Endometrium (tissue), 2 donors: Measurements from ENCODE around the gene DRC3.

Source experiments
- FAIRE-seq: peaks from 2 replicates; lab custom pipeline; 2012; peaks lifted over from hg19 to GRCh38; lab: Jason Lieb, UNC
- donor health status: control.
- donor health status: control.

Gene DRC3

DNA sequence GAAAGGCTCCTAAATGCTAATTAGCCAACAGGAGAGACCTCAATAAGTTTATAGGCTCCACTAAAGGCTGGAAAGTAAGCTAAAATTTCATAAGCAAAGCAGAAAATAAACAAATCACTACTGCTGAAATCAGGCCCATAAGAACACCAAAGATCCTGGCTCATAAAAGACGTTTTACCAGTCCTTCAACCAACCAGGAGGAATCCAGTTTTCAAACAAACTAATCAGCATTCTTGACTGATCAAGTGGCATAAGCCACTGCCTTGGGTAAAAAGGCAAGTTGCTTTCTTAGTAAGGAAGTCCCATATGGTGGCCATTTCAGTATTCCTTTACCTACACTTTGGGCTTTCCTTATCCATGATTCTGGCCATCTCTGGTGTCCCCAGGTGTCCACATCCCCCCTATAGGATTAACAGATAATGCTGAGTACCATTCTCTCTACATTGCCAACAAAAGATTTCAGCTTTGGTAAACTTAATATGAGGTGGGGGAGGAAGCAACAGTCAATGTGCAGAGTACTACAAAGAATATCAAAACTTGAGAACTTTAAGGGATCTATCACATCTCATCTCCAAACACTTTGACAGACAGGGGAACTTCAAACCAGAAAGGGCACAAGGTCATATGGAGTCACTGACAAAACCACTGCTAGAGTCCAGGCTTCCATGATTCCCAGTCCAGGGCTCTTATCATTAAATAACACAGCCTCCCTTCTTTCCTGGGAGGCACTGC is 1.8 kb upstream of the DRC3 start:
- no peak for FAIRE-seq

DNA sequence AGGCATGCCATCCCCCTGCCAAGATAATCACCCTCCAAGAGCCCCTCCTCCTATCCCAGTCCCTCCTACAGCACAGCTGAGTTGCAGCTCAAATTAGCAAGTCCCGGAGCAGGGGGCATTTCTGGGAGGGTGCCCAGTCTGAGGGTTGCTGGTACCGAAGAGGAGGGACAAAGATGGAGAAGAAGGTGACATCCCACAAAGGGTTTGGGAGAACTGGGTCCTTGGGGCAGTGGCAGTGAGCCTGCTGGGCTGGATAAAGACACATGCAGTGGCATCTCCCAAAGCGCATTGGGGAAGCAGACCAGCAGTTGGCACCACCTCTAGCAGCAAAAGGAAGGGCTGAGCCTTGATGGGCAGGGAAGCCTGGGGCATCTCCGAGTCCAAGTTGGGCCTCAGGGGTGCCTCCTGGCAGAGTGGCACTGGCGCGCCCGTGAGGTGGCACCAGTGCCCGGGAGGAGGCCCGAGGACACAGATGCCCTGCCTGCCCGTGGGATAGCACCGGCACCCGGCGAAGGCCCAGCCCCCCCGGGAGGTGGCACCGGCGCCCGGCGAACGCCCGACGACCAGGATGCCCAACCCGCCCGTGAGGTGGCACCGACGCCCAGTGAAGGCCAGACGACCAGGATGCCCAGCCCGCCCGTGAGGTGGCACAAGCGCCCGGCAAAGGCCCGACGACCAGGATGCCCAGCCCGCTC is 1.1 kb upstream of the DRC3 start:
- FAIRE-seq = no peak

DNA sequence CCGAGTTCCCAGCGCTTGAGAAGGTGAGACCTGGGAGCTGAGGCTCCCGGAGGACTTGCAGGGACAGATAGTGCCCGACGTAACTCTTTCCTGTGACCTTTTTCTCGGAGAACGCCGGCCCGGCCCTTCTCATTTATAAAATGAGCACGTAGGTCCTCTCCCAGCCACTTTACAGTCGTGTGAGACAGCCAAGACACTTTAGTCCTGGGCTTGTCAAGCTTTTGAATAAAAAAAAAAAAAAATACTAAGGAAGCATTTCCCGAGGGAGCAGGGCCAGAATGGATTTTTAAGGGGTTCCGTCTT is 241 bp downstream of the DRC3 start:
- FAIRE-seq = no peak

DNA sequence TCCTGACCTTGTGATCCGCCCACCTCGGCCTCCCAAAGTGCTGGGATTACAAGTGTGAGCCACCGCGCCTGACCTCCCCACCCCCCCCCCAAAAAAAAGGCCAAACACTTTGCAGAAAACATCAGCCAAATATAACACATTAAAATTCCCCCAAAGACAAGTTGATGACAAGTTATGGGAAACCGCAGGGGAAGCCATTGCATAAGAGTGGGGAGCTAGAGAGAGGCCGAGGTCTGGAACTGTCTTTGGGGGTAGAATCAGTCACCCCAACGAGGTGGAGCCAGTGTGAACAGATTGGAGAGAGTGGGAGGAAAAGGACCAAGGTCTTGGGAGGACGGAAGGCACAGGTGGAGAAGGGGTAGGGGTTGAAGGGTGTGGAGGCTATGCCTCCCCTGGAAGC is 2.8 kb downstream of the DRC3 start:
- no peak for FAIRE-seq

DNA sequence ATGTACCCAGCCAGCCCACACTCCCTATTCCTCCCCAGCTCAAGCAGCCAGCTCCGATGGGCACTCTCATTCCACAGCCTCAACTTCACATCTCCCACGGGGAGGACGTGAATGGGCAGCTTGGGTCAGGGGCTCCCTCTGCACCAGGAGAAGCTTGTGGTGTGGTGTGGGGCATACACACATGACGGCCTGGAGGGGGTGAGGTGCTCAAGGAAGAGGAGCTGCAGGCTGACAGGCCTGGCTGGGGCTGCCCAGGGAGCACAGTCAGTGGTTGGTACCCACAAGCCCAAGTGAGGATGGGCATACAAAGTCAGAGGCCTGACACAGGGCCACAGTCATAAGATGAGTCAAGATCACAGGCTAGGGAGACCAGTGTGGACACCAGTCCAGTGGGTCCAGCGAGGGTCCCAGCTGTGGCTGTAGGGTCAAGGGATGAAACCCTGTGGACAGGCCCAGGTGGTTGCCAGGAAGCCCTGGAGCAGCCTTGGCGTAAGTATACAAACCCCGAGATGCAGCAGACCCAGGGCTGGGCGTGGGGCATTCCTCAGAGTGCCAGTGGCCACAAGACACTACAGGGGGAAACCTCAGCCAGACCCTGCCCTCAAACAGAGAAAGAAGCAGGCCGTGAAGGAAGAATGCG is 4.4 kb downstream of the DRC3 start:
- FAIRE-seq = no peak

DNA sequence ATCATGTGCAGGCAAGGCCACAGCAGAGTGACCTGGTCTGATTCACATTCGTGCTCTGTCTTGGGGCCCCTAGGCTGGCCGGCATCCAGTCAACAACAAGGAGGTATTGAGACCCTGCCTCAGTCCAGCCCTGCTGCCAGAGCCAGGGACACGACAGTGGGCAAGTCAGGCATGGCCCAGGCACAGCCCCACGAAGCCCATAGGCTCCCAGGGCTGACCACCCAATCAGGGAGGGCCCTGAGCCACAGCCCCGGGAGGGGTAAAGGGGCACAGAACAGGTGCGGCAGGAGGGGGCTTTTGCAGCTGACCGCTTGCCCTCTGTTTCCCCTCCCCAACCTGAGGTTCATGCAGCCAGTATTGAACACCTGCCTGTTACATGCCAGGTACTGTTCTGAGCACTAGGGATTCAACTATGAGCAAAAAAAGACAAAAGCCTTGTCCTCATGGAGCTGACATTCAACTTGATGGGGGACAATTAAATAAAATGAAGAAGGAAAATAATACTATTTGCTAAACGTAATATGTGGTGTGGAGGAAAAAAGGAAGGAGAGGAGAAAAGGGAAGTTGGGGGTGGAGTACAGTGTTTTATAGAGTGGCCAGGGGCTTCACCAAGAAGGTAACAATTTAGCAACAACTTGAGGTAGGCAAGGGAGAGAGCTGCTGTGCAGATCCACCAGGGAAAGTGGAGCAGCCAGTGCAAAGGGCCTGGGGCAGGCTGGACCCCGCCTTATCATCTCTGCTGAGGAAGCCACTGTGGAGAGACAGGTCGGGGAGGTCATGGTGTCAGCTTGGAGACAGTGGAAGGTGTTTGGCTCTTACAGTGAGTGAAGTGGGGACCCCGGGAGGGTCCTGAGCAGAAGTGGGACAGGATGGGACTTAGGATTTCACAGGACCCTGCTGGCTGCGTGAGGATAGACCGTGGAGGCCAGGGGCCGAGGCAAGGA is 6.1 kb downstream of the DRC3 start:
- FAIRE-seq = no peak

DNA sequence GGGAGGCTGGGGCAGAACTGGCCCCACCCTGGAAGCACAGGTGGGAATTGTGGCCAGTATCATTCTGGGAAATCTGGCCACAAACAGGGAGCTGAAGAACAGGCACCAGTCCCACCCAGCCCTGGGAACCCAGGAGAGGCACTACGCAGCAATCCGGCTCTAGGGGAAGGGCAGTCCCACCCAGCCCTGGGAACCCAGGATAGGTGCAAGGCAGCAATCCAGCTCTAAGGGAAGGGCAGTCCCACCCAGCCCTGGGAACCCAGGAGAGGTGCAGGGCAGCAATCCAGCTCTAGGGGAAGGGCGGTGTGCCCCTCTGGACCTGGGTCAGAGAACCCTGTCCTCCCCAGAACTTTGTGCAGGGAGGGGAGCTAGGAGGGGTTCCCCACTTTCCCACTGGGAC is 7.1 kb downstream of the DRC3 start:
- no peak for FAIRE-seq

DNA sequence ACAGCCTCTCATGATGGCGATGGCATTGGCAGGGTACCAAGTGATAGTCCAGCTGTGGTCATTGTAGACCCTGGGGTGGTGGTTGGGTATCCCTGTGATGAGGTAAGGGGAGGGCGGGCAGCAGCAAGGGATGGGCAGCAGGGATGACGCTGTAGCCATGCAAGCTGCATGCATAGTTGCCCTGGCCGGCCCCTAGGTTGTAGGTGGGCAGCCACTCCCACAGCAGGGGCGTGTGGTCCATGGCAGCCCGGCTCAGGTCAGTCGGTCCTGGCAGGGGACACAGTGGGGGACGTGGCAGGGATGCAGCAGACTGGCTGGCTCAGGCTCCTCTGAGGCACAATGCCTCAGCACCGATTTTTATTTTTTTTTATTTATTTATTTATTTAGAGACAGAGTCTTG is 8.7 kb downstream of the DRC3 start:
- FAIRE-seq = no peak

DNA sequence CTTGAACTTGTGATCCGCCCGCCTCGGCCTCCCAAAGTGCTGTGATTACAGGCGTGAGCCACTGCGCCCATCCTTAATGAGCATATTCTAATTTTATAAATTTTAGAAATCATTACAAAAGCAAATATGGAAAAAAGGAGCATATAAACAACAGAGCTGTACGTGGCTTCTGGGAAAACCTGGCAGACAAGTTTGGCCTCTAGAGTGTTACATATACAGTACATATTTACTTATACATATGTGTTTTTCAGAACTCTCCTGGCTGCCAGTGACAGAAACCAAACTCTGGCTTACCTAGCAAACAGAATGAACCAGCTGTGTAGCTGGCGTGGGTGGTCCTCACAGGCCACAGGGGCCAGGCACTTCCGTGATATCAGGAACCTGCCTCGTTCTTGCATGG is 10.1 kb downstream of the DRC3 start:
- no peak for FAIRE-seq

DNA sequence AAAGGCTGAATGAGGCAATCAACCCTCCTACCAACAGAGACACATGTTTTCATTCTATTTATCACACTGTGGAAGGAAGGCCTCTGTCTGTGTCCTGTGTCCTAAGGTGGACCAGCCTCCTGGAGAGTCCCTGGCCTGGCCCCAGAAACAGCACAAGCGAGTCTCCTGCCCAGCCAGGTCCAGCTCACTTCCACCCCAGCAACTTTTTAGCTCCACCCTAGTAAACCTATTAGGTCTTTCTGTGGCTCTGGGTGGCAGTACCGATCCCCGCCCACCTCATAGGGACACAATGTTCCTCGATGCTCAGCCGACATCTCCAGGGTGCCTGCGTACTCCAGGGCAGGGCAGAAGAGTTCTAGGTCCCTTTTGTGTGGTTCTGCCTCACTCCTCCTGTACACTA is 10.7 kb downstream of the DRC3 start:
- no peak for FAIRE-seq

DNA sequence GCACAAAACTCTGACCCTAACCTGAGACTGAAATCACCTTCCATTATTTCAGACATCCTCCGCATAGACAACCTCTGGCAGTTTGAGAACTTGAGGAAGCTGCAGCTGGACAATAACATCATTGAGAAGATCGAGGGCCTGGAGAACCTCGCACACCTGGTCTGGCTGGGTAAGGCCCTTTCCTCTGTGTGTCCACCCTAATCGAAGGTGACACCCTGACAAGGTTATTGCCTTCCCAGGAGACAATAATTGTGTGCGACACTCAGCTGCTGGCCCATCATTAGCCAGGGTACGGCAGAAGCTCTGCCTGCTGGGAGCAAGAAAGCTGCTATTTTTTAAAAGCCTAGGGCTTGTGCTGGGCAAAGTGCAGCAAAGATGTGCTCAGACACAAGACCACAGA is 11.1 kb downstream of the DRC3 start:
- FAIRE-seq = no peak

DNA sequence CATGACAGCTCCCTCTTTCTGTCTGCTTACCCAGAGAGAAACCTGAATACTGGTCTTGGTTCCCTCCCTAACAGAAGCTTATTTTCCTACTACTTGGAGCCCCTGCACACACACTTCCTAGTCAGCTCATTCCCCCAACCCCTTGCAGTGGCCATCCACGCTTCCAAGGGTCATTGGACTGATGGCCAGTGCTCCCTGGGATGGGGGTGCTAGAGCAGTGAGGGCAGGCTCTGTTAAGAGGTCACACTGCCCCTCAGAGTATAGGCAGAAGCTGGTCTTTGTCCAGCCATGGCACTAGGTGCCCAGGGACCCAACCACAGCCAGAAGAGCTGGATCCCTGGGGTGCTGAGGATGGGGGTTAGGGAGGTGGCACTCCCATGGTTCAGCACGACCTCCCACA is 12.5 kb downstream of the DRC3 start:
- no peak for FAIRE-seq

DNA sequence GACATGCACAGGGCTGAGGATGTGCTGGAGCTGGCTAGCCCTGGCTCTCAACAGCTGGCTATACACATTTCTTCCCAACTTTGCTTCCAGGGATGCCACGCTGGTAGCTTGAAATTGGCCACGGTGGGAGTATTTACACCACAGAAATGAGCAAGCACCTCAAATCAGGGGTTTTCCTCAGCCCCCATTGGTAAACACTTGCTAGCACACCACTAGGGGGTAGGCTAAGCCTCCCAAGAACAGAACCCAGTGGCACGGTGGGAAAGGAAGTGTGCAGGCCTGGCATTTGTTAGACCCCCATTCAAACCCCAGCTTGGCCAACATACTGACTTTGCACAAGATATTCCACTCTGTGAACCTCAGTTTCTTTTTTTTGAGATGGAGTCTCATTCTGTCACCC is 12.9 kb downstream of the DRC3 start:
- no peak for FAIRE-seq

DNA sequence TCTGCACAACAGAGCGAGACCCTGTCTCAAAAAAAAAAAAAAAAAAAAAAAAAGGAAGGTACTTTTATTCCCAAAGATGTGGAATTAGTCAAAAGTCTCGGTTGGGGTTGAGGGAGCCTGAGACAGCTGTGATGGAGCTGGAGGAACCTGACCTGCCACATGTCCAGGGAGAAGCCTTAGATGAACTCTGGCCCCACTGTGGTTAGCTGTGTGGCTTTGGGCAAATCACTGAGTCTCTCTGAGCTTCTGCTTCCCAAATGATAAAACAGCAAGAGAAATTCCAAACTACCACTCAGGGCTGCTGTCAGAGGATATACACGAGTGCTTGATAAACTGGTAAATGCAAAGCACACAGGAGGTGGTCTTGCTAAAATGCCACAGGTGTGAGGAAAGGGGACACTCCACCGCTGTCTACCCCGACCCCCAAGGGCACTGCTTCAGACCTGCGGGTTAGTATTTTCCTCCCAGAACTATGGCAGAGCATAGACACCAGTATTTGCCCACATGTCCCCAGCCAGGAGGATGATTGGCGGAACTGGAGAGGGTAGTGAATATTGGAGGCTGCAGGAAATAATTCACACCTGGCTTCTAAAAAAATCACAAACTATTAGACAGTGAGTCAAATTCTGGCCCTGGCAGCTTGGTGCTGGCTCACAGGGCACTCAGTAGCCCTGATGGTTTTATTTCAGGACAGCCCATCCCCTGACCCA is 14.7 kb downstream of the DRC3 start:
- FAIRE-seq = no peak

DNA sequence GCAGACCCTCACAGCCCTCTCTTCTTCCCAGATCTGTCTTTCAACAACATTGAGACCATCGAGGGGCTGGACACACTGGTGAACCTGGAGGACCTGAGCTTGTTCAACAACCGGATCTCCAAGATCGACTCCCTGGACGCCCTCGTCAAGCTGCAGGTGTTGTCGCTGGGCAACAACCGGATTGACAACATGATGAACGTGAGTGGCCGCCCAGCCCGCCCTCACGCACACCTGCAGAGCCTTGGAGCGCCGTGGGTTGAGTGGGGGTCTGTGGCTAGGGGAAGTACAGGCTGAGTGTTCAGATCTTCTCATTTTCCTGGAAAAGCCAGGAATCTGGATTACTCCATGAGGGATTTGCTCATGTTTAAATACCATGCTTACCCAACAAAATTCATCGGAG is 15.2 kb downstream of the DRC3 start:
- no peak for FAIRE-seq

DNA sequence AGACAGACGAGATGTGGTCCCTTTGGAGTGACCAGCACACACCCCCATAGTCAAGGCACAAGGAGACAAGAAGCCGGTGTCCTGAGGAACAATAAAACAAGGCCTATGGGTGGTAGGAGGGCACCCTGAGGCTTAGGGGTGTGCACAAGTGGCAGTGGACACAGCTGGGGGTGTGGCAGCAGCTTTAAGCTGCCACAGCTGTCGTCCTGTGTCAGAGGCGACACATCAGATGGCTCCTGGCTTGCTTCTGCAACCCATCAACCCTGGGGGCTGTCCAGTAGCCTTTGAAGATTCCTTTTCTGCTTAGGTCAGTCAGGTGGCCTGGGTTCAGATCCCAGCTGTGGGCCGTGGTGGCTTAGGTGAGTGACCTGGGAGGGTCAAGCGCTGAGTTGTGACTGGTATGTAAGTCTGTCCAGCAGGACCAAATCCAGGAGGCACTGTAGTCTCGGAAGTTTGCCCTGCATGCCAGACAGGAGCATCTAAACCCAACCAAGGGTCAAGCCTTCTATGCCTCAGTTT is 15.8 kb downstream of the DRC3 start:
- no peak for FAIRE-seq

DNA sequence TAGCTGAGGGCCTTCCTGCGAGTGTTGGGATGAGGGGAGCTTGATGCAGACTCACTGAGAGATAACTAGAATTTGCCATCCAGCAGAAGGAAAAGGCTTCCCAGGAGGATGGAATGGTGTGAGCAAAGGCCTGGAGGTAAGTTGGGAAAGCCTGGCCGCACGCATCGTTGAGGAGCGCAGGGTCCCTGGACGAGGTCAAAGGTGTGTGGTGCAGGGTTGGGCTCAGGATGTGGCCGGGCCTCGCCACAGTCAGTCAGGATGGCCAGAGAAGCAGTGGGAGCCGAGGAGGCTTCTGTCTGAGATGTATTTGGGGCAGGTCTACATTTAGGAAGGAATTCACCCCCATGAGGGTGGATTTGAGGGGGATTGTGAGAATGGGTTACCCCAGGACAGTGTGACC is 16.4 kb downstream of the DRC3 start:
- no peak for FAIRE-seq

DNA sequence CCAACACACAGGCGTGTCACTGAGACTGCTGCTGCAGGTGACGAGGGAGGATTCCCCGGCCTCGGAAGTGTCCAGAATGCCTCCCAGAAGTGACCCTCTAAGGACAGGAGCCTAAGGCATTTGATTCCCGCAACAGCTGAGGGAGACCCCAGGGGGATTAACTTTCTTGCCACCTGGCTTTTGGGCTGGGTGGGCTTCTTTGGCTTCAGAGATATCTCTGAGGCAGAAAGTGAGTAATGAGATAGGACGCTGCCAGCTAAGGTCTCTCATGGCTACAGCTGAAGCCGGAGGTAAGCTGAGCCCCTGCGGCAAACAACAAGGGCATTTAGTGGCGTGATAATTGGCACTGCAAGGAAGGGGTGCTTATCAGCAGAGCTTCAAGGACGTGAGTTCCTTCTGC is 17.0 kb downstream of the DRC3 start:
- FAIRE-seq = no peak

DNA sequence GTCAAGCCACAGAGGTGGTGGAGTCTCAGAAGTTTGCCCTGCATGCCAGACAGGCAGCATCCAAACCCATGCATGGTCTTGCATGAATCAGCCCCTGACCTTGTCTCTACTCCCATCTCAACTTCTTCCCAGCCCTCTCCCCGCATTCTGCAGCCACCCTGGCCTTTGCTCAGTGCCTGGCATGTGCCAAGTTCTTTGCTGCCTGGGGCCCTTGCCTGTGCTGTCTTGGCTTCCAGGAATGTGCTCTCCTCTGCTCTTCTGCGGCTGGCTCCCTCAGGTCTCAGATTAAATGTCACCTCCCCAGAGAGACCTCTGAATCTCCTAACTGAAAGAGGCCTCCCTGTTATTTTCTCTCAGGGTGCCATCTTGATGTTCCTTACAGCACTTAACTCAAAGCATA is 17.6 kb downstream of the DRC3 start:
- FAIRE-seq = no peak

DNA sequence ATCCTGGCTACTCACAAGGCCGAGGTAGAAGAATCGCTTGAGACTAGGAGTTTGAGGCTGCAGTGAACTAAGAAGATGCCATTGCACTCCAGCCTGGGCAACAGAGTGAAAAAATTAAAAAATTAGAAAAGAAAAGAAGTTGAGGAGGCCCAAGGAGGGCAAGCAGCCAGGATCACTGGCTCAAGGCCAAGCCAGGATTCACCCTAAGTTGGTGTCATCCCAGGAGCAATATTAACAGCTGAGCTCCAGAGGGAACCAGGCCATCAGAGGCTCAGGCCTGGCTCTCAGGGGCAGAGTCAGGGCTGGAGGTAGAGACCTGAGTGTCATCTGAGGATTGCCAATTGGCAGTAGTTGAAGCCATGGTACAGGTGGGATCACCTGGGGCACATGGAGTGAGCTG is 20.7 kb downstream of the DRC3 start:
- FAIRE-seq = no peak

DNA sequence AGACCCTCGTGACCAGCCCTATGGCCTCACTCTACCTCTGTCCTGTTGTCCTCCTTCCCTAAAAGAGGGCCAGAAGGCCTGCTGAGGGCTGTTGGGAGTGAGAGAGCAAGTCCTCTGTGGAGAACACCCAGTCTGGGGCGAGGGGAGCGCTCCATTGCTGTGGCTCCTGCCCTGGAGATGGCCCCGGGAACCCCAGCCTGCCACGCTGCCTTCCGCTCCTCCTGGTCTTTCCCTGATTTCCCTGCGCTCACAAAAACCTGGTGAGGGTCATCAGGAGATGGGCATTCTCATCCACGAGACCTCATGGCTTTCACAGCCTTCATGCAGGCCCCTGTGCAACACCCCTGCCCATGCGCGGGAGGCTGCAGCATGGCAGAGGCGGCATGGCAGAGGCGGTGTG is 21.2 kb downstream of the DRC3 start:
- FAIRE-seq = no peak
